ENCODE data around the gene SP2.

Gene SP2

DNA sequence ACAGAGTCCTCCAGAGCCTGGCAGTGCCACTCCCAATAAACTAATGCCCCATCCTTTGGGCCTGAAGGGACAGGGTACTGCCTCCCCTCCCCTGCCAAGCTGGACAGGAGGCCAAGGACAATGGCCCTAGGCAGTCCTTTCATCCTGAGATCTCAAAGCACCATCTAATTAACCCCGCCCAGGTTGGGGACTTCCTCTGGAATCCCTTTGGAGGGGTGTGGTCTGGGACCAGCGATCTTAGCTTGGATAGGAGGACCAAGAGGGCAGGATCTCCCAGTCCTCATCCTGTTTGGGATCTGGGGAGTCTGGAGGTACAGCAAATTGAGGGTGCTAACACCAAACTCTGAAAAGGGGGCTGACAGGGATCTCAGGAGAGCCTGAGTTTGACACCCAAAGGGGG is 26.9 kb upstream of the SP2 start:
- no peak for FAIRE-seq
- DNase-seq (ENCODE audit: insufficient read length, low spot score) = no peak
- TF ChIP-seq POLR2AphosphoS5 (IDR thresholded peaks at IDR 0.05; ENCODE audit: low read depth, low read length) (no peak), POU2F2 (IDR thresholded peaks at IDR 0.05; ENCODE audit: low read depth, low read length) (no peak), TAF1 (IDR thresholded peaks at IDR 0.05; ENCODE audit: low read depth, low read length) (no peak), SPI1 (IDR thresholded peaks at IDR 0.05; ENCODE audit: low read depth, low read length) (no peak), PAX5 (IDR thresholded peaks at IDR 0.05; ENCODE audit: insufficient read depth, low read length, severe bottlenecking) (no peak), POLR2A (IDR thresholded peaks at IDR 0.05; ENCODE audit: low read depth, low read length) (no peak)

- FAIRE-seq = no peak
- TF ChIP-seq SPI1 (IDR thresholded peaks at IDR 0.05; ENCODE audit: low read depth, low read length) = no peak
- no peak for TF ChIP-seq PAX5 (IDR thresholded peaks at IDR 0.05; ENCODE audit: insufficient read depth, low read length, severe bottlenecking)
- no peak for TF ChIP-seq POLR2A (IDR thresholded peaks at IDR 0.05; ENCODE audit: low read depth, low read length)
- DNase-seq (ENCODE audit: insufficient read length, low spot score) = no peak
Measured at GRCh38 chr17:47870056-47870455, 26.0 kb upstream of the SP2 start.

DNA sequence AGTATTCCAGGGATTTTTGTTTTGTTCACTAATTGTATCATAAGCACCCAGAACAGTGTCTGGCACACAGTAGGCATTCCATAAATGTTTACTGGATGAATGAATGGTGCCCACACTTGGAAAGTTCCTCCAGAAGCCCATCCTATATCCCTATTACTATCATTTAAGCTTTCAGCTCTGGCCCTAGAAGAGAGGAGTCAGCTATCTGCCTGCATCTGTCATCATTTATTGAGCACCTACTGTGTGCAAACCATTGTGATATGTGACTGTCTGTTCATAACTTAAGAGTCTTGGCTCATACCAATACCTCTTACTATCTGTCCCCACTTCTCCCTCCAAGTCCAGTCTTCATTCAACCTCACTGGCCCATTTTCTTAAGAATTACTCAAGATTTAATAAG is 25.0 kb upstream of the SP2 start:
- DNase-seq (ENCODE audit: insufficient read length, low spot score) (no peak), FAIRE-seq (no peak)
- TF ChIP-seq POU2F2 (IDR thresholded peaks at IDR 0.05; ENCODE audit: low read depth, low read length) (no peak), SPI1 (IDR thresholded peaks at IDR 0.05; ENCODE audit: low read depth, low read length) (no peak), PAX5 (IDR thresholded peaks at IDR 0.05; ENCODE audit: insufficient read depth, low read length, severe bottlenecking) (no peak), POLR2A (IDR thresholded peaks at IDR 0.05; ENCODE audit: low read depth, low read length) (no peak), TAF1 (IDR thresholded peaks at IDR 0.05; ENCODE audit: low read depth, low read length) (no peak), POLR2AphosphoS5 (IDR thresholded peaks at IDR 0.05; ENCODE audit: low read depth, low read length) (no peak)

DNA sequence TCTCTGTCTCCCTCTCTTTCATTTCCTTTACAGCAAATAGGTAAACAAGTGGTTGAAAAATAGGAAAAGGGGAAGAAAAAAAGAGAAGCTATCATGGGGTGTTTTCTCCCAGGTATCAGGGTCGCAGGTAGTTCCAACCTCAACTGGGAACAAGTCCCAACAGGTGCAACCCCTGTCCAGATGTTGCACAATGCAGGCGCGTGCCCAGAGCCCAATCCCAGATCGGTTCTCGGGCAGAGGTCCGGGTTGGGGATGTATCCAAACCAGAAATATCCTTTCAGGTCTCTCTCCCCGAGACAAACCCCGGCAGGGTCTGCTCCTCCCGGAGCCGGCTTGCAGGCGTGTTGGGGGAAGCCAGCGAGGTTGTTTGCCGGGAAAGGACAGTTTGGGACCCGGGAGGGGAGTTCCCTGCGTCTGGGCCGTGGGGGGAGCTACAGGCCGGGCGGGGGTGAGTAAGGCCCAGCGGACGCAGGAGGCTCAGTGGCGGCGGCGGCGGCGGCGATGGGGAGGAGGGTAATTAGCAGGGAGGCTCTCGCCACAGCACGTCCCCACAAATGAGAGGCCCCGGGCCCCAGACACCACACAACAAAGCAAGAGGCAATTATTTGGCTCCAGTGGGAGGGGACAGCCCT is 23.9 kb upstream of the SP2 start:
- TF ChIP-seq POLR2AphosphoS5 (IDR thresholded peaks at IDR 0.05; ENCODE audit: low read depth, low read length) (no peak), TAF1 (IDR thresholded peaks at IDR 0.05; ENCODE audit: low read depth, low read length) (no peak), PAX5 (IDR thresholded peaks at IDR 0.05; ENCODE audit: insufficient read depth, low read length, severe bottlenecking) (no peak), POLR2A (IDR thresholded peaks at IDR 0.05; ENCODE audit: low read depth, low read length) (no peak), POU2F2 (IDR thresholded peaks at IDR 0.05; ENCODE audit: low read depth, low read length) (no peak), SPI1 (IDR thresholded peaks at IDR 0.05; ENCODE audit: low read depth, low read length) (no peak)
- FAIRE-seq (no peak), DNase-seq (ENCODE audit: insufficient read length, low spot score) (no peak)

DNA sequence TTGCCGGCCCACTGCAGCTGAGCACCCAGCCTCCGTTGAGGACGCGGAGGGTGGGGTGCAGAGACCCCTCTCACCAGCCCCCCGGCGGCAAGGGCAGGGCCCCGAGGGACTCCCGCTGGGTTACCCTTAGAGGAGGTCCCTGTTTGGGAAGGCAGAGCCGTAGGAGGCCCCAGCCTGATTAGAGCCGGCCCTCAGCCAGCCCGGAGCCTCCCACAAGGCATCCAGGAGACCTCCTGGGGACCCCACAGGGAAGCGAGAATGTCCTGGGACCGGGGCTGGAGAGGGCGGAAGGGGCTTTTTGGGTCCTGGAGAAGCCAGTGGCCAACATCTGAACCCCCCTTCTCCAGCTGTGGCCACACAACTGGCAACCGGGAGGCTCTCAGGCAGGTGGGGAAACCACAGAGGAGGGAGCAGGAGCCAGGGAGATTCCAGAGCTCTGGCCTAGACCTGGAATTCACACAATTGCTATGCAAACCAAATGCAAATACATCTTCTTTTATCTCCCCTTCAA is 23.3 kb upstream of the SP2 start:
- DNase-seq (ENCODE audit: insufficient read length, low spot score) (no peak), FAIRE-seq (no peak)
- TF ChIP-seq SPI1 (IDR thresholded peaks at IDR 0.05; ENCODE audit: low read depth, low read length) (no peak), POLR2A (IDR thresholded peaks at IDR 0.05; ENCODE audit: low read depth, low read length) (no peak), POU2F2 (IDR thresholded peaks at IDR 0.05; ENCODE audit: low read depth, low read length) (no peak), POLR2AphosphoS5 (IDR thresholded peaks at IDR 0.05; ENCODE audit: low read depth, low read length) (no peak), PAX5 (IDR thresholded peaks at IDR 0.05; ENCODE audit: insufficient read depth, low read length, severe bottlenecking) (no peak), TAF1 (IDR thresholded peaks at IDR 0.05; ENCODE audit: low read depth, low read length) (no peak)

GRCh38 chr17:47873200-47874090 is 22.6 kb upstream of the SP2 start:
- no peak for FAIRE-seq
- DNase-seq (ENCODE audit: insufficient read length, low spot score) = no peak
- no peak for TF ChIP-seq POLR2A (IDR thresholded peaks at IDR 0.05; ENCODE audit: low read depth, low read length)
- TF ChIP-seq TAF1 (IDR thresholded peaks at IDR 0.05; ENCODE audit: low read depth, low read length) = no peak
- TF ChIP-seq POLR2AphosphoS5 (IDR thresholded peaks at IDR 0.05; ENCODE audit: low read depth, low read length) = no peak
- TF ChIP-seq POU2F2 (IDR thresholded peaks at IDR 0.05; ENCODE audit: low read depth, low read length) = no peak

DNA sequence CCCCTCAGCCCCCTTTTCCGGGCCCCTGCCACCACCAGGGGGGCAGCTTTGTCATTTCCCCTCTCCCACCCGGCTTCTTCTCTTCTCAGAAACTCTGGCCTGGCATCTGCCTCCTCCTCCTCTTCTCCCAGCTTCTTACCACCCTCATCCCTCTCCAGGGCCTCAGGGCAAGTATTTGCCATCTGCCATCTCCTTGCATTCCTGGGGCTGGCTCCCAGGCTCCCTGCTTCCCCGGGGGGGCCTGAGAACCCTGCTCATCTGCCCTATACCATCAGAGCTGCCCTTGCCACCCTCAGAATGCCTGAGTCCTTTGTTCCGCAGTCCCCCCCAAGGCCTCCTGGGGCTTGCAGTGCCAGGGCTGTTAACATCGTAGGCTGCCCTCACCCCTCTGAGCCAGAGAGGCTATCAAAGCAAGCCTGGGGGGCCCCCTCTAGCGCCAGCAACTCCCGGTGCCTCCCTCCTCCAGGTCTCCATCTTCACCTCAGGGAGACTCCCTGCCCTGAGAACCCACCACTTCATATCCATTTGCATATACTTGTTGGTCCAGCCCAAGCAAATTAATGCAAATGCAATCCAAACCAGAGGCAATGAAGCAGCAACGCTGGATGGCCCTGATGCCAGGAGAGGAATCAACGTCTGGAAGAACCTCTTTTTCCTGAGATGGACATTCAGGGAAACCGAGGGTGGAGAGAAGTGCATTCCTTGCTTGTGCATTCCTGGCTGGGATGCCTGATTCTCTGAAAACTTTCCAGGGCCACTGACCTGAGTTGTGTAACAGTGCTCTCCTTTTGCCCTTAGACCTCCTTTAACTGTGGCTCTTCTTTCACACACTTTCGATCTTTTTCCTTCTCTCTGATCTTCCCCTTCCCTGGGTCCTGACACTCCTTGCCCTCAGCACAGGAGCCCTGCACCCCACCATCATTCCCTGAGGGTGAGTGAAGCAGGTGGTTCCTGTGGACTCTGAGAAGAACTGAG is 20.7 kb upstream of the SP2 start:
- no peak for TF ChIP-seq TAF1 (IDR thresholded peaks at IDR 0.05; ENCODE audit: low read depth, low read length)
- TF ChIP-seq POLR2A (IDR thresholded peaks at IDR 0.05; ENCODE audit: low read depth, low read length) = no peak
- TF ChIP-seq SPI1 (IDR thresholded peaks at IDR 0.05; ENCODE audit: low read depth, low read length) = no peak
- TF ChIP-seq PAX5 (IDR thresholded peaks at IDR 0.05; ENCODE audit: insufficient read depth, low read length, severe bottlenecking) = no peak
- no peak for TF ChIP-seq POU2F2 (IDR thresholded peaks at IDR 0.05; ENCODE audit: low read depth, low read length)
- TF ChIP-seq POLR2AphosphoS5 (IDR thresholded peaks at IDR 0.05; ENCODE audit: low read depth, low read length) = no peak
- DNase-seq (ENCODE audit: insufficient read length, low spot score) (no peak), FAIRE-seq (no peak)

- FAIRE-seq = no peak
Measured at GRCh38 chr17:47877368-47878034, 18.5 kb upstream of the SP2 start.

More at GRCh38 chr17:47877368-47878034, 18.5 kb upstream of the SP2 start:
- no peak for TF ChIP-seq TAF1 (IDR thresholded peaks at IDR 0.05; ENCODE audit: low read depth, low read length)
- no peak for TF ChIP-seq SPI1 (IDR thresholded peaks at IDR 0.05; ENCODE audit: low read depth, low read length)
- TF ChIP-seq PAX5 (IDR thresholded peaks at IDR 0.05; ENCODE audit: insufficient read depth, low read length, severe bottlenecking) = no peak
- no peak for TF ChIP-seq POLR2AphosphoS5 (IDR thresholded peaks at IDR 0.05; ENCODE audit: low read depth, low read length)
- TF ChIP-seq POU2F2 (IDR thresholded peaks at IDR 0.05; ENCODE audit: low read depth, low read length) = no peak
- no peak for TF ChIP-seq POLR2A (IDR thresholded peaks at IDR 0.05; ENCODE audit: low read depth, low read length)
- DNase-seq (ENCODE audit: insufficient read length, low spot score) = no peak

All from GM12891 (cell line).